Tibial nerve (tissue), 4 donors: ENCODE measurements around the gene CDK5RAP3. TPM values are rescaled to one million over a fixed set of nuclear protein-coding genes. Genes with fewer than 3 reads are reported as not detected.
"Not testable (repeated sequence)": the region's sequence is repeated elsewhere in the genome, so short reads cannot be mapped to it uniquely, and the experiment has no call there.

ENCODE experiments used
- DNase-seq, 2 donors: peaks; one replicate each; pipeline ENCODE4 v3.0.0-alpha.2; 2019; ENCODE audit warnings: low spot score in 2 of 2
- H3K27ac ChIP-seq, 4 donors: fragments of 200-600 bp; sonication (generic) in 3 of 4; one replicate each; pipeline ENCODE4 v1.5.1; 2017 to 2019; ENCODE audit warnings: mild to moderate bottlenecking in 1 of 4
- H3K27me3 ChIP-seq, 2 donors: fragments of 200-600 bp; sonication (generic) in 1 of 2; one replicate each; pipeline versions ENCODE4 v1.5.1 to v1.6.0; 2017 to 2019
- H3K36me3 ChIP-seq, 3 donors: fragments of 200-600 bp; sonication (generic); one replicate each; pipeline ENCODE4 v1.5.1; 2018 to 2019
- H3K4me1 ChIP-seq, 4 donors: fragments of 200-600 bp; sonication (generic) in 3 of 4; one replicate each; pipeline ENCODE4 v1.5.1; 2017 to 2019
- H3K4me3 ChIP-seq, 4 donors: fragments of 200-600 bp; sonication (generic) in 3 of 4; one replicate each; pipeline ENCODE4 v1.5.1; 2017 to 2019; ENCODE audit warnings: mild to moderate bottlenecking in 1 of 4, moderate library complexity in 1 of 4
- H3K9me3 ChIP-seq, 4 donors: fragments of 200-600 bp; sonication (generic) in 3 of 4; one replicate each; pipeline ENCODE4 v1.5.1; 2017 to 2019
- CTCF ChIP-seq, 5 experiments: fragments of 200-600 bp in 3 of 5; fragments of 450-650 bp in 2 of 5; sonication (generic) in 3 of 5; IDR thresholded peaks; one replicate each; pipeline ENCODE4 v1.5.1; 2016 to 2019; ENCODE audit warnings: antibody characterized with exemption in 5 of 5, mild to moderate bottlenecking in 3 of 5, moderate library complexity in 2 of 5
- EP300 ChIP-seq, 2 donors: sonication (generic); formaldehyde crosslinking; IDR thresholded peaks; one replicate each; pipeline ENCODE4 v1.6.1; 2017; ENCODE audit warnings: antibody characterized with exemption in 2 of 2, mild to moderate bottlenecking in 1 of 2
- POLR2A ChIP-seq, 2 donors: fragments of 450-650 bp; IDR thresholded peaks; one replicate each; pipeline ENCODE4 v1.6.1; 2017; ENCODE audit warnings: antibody characterized with exemption in 2 of 2, mild to moderate bottlenecking in 2 of 2, moderate library complexity in 2 of 2
- WGBS, 2 donors: methylation state at CpG; one replicate each; pipeline ENCODE4 v1.1.5; 2018; 5-methylcytosine and 5-hydroxymethylcytosine counted together
- total RNA-seq, 4 donors: library from RNA; depleted of rRNA; stranded (reverse); fragments of >200 nt; gene quantifications; one replicate each; pipeline ENCODE4 v1.1.0, GENCODE V29; 2016

Gene CDK5RAP3
- total RNA-seq, 4 donors from 2014 or later = 163 to 310 (median 200) TPM

GRCh38 chr17:47928415-47928814, 42.5 kb upstream of the CDK5RAP3 start:
- Histone ChIP-seq H3K4me3 (no peak overlapping the region), H3K4me1 (peaks cover 0 to 40% (median 0%) of the 10 kb centered on the region in 4 donors), H3K36me3 (peaks cover 0 to 86% (median 16%) of the 10 kb centered on the region in 3 donors), H3K27ac (peak overlapping the region in 2 of 4 donors; percentile 58 to 63), H3K27me3 (no peaks in the 10 kb centered on the region), H3K9me3 (no peaks in the 10 kb centered on the region)
- TF ChIP-seq POLR2A (IDR thresholded peaks at IDR 0.05) (no peak), EP300 (IDR thresholded peaks at IDR 0.05) (no peak), CTCF (IDR thresholded peaks at IDR 0.05) (no peak)
- DNase-seq = no peak
- 59 to 60% methylated on average over 2 of the region's 2 CpGs for WGBS, 2 donors

DNA sequence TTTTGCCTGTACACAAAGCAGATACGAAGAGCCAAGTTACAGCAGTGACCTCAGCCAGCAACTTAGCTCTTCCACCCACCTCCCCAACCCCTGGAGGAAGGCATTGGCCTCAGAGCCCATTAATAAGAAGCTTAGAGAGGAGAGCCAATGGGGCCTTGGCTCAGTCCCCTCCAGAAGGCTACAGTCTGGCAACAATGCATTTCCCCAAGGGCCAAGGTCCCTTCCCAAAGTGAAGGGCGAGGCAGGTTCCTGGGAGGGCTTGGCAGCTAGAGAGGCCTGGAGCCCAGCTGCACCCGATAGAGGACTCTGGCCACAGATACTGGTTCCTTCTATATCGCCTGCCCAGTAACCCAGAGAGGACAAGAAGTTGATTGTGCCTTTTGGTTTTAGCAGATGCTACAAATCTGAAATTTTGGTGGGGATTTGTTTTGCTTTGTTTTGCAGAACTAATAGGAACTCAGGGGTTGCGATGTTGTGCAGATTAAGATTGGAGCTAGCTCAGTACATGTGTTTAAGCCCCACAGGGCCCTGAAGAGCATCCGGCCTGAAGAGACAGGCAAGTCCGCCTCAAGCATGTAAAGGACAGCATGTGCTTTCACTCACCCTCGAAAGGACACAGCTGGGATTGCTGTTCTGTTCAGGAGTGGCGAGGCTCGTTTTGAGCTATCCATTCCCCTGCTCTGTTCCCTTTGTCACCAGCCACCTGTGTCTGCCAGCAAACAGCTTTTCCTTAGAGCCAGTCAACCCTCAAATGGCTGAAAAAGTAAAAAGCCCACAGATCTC, 41.5 kb upstream of the CDK5RAP3 start:
- peaks cover 0 to 78% (median 8%) of the 10 kb centered on the region in 3 donors for H3K36me3 ChIP-seq
- peak in 1 of 2 donors; percentile 22 for DNase-seq
- peak overlapping the region in 2 of 4 donors; percentile 58 to 63 for H3K27ac ChIP-seq
- H3K4me1 ChIP-seq = peaks cover 0 to 40% (median 0%) of the 10 kb centered on the region in 4 donors
- H3K4me3 ChIP-seq = no peak overlapping the region
- no peak for TF ChIP-seq CTCF (IDR thresholded peaks at IDR 0.05)
- TF ChIP-seq POLR2A (IDR thresholded peaks at IDR 0.05) = no peak
- TF ChIP-seq EP300 (IDR thresholded peaks at IDR 0.05) = no peak
- H3K27me3 ChIP-seq = no peaks in the 10 kb centered on the region
- WGBS, 2 donors = 60 to 74% methylated on average over 10 of the region's 10 CpGs
- H3K9me3 ChIP-seq = no peaks in the 10 kb centered on the region

- Histone ChIP-seq H3K4me1 (peaks cover 0 to 36% (median 0%) of the 10 kb centered on the region in 4 donors), H3K27me3 (no peaks in the 10 kb centered on the region), H3K9me3 (no peaks in the 10 kb centered on the region), H3K4me3 (no peak overlapping the region), H3K27ac (peak overlapping the region in 1 of 4 donors; percentile 6), H3K36me3 (peaks cover 0 to 53% (median 0%) of the 10 kb centered on the region in 3 donors)
- TF ChIP-seq POLR2A (IDR thresholded peaks at IDR 0.05) (no peak), EP300 (IDR thresholded peaks at IDR 0.05) (no peak), CTCF (IDR thresholded peaks at IDR 0.05) (no peak)
- DNase-seq = no peak
- WGBS, 2 donors = 40 to 41% methylated on average over 4 of the region's 4 CpGs
Observed at GRCh38 chr17:47931848-47932247, 39.1 kb upstream of the CDK5RAP3 start.

DNA sequence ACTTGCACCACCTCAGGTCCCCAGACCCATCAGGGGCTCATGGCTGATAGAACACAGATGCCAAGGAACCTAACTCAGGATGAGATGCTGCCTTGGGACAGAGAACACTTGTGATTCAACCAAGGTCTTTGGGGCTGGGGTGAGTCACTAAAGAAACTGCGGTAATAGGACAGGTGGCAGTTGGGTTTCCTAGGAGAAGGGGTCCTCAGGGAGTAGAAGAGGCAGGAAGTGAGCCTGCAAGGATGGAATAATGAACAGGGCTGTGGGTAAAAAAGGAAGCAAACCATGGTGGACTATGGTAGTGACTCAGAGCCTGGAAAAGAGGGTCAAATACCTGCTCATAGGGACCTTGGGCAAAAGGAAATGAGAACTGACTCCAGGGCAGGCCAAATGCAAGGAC, 36.1 kb upstream of the CDK5RAP3 start:
- WGBS, 2 donors = 90 to 92% methylated on average over 1 of the region's 1 CpG
- Histone ChIP-seq H3K36me3 (peaks cover 0 to 24% (median 0%) of the 10 kb centered on the region in 3 donors), H3K4me1 (peaks cover 0 to 18% (median 0%) of the 10 kb centered on the region in 4 donors), H3K4me3 (no peak overlapping the region), H3K27ac (no peak overlapping the region), H3K27me3 (no peaks in the 10 kb centered on the region), H3K9me3 (no peaks in the 10 kb centered on the region)
- DNase-seq = no peak
- TF ChIP-seq CTCF (IDR thresholded peaks at IDR 0.05) (no peak), EP300 (IDR thresholded peaks at IDR 0.05) (no peak), POLR2A (IDR thresholded peaks at IDR 0.05) (no peak)

DNA sequence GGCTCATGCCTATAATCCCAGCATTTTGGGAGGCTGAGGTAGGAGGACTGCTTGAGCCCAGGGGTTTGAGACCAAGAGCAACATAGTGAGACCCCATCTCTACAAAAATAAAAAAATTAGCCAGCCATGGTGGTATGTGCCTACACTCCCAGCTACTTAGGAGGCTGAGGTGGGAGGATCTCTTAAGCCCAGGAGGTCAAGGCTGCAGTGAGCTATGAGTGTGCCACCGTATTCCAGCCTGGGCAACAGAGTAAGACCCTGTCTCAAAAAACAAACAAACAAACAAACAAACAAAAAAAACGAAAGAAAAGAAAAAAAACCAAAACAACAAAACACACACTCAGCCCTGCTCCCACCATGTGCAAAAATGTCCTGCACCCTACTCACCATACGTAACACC, 35.4 kb upstream of the CDK5RAP3 start:
- H3K9me3 ChIP-seq, H3K4me3 ChIP-seq, DNase-seq, H3K27ac ChIP-seq, H3K27me3 ChIP-seq: not testable (repeated sequence)
- WGBS, 2 donors = 74 to 82% methylated on average over 3 of the region's 3 CpGs
- Histone ChIP-seq H3K36me3 (peaks cover 0 to 19% (median 0%) of the 10 kb centered on the region in 3 donors), H3K4me1 (peaks cover 0 to 20% (median under 1%) of the 10 kb centered on the region in 4 donors)
